ENCODE data around the gene NDST1. TPM values are rescaled to one million over a fixed set of nuclear protein-coding genes. Genes with fewer than 3 reads are reported as not detected.
A peak's percentile ranks its signal among the peaks of the same experiment; 100 is the strongest.

Gene NDST1
- total and polyA plus RNA-seq, 2 of the 8 experiments (the other 6 are each of a cell fraction or from before 2014, with no cell fraction given), result 27.0 to 72.0 TPM

- Histone ChIP-seq H3K79me1 (ENCODE audit: low read depth, low read length) (no peaks in the 10 kb centered on the region), H4K5ac (ENCODE audit: insufficient read length, low read depth, low read length) (no peak overlapping the region), H3K9ac (replicated peaks in 1 of 4; ENCODE audit: extremely low read depth in 1 of 4, low read depth in 3 of 4, low read length in 3 of 4) (no peak overlapping the region), H2BK15ac (ENCODE audit: low read length) (no peak overlapping the region), H4K20me1 (replicated peaks in 1 of 2; ENCODE audit: control insufficient read depth in 1 of 2, insufficient read depth in 2 of 2, low read length in 2 of 2) (peaks cover 0 to 2% of the 10 kb centered on the region in 2 experiments), H2BK120ac (replicated peaks; ENCODE audit: low read depth, low read length) (no peak overlapping the region), H3K9me3 (ENCODE audit: insufficient read depth in 2 of 2, low read depth in 1 of 2, low read length in 1 of 2) (no peaks in the 10 kb centered on the region), H3K18ac (ENCODE audit: extremely low read depth, low read length) (no peak overlapping the region), H2AK5ac (ENCODE audit: low read depth, low read length) (no peak overlapping the region), H3K4me1 (replicated peaks in 1 of 4; ENCODE audit: control insufficient read depth in 3 of 4, insufficient read depth in 4 of 4, low read length in 3 of 4) (no peaks in the 10 kb centered on the region), H3K14ac (ENCODE audit: insufficient read length) (no peak overlapping the region), H3K23ac (ENCODE audit: insufficient read length) (no peak overlapping the region), H3K56ac (replicated peaks; ENCODE audit: insufficient read length, low read depth, low read length) (no peak overlapping the region), H3K27ac (ENCODE audit: low read depth, low read length) (no peak overlapping the region), H3K23me2 (ENCODE audit: low read depth, low read length) (no peaks in the 10 kb centered on the region), H3K79me2 (ENCODE audit: control insufficient read depth in 1 of 2, insufficient read depth in 2 of 2, low read length in 2 of 2) (no peaks in the 10 kb centered on the region), H3K4me3 (ENCODE audit: extremely low read depth in 1 of 4, insufficient read depth in 2 of 4, low read depth in 3 of 4, low read length in 4 of 4) (no peak overlapping the region), H2BK20ac (ENCODE audit: low read length) (no peak overlapping the region; the same call in 1 of the 2 replicates), H2BK5ac (ENCODE audit: low read depth, low read length) (no peak overlapping the region), H2AFZ (ENCODE audit: low read length) (peak overlapping the region; percentile 50), H3K36me3 (ENCODE audit: control insufficient read depth in 2 of 4, insufficient read depth in 4 of 4, low read length in 3 of 4) (no peaks in the 10 kb centered on the region), H3K27me3 (replicated peaks in 1 of 4; ENCODE audit: control insufficient read depth in 3 of 4, extremely low read depth in 1 of 4, insufficient read depth in 3 of 4, low read length in 3 of 4) (no peaks in the 10 kb centered on the region), H3K4me2 (ENCODE audit: insufficient read depth in 1 of 2, low read depth in 2 of 2, low read length in 2 of 2) (no peak overlapping the region), H3K4ac (replicated peaks; ENCODE audit: insufficient read length, low read depth, low read length) (no peak overlapping the region), H4K91ac (replicated peaks; ENCODE audit: insufficient read length, low read length) (peak overlapping the region; percentile 72), H2BK12ac (ENCODE audit: low read depth, low read length) (no peak overlapping the region), H4K8ac (ENCODE audit: extremely low read depth, insufficient read depth, low read length) (no peak overlapping the region)
- TF ChIP-seq RFX5 (IDR thresholded peaks at IDR 0.05; ENCODE audit: borderline replicate concordance, low read depth, low read length), result no peak
- no peak for TF ChIP-seq TAF1 (IDR thresholded peaks at IDR 0.05; ENCODE audit: low read depth, low read length)
- no peak for TF ChIP-seq EZH2 (IDR thresholded peaks at IDR 0.05; ENCODE audit: low read depth, low read length, severe bottlenecking)
- peak; percentile 22 to 60 (median 43) for TF ChIP-seq CTCF (IDR thresholded peaks at IDR 0.05; ENCODE audit: control extremely low read depth in 1 of 3, insufficient read depth in 1 of 3, low read depth in 1 of 3, low read length in 3 of 3)
- no peak for TF ChIP-seq HDAC2 (IDR thresholded peaks at IDR 0.05; ENCODE audit: borderline replicate concordance in 1 of 2, low read depth in 2 of 2, low read length in 2 of 2)
- TF ChIP-seq CTBP2 (IDR thresholded peaks at IDR 0.05; ENCODE audit: borderline replicate concordance, insufficient read depth, insufficient read length, low read length), result no peak
- no peak for TF ChIP-seq SIX5 (IDR thresholded peaks at IDR 0.05; ENCODE audit: low read depth, low read length)
- ChIA-PET CTCF (ENCODE audit: partially characterized antibody) (interaction anchor here (0.7 to 9.1 kb wide), 27 partner anchors 10 to 227 kb away, joined by 3 to 98 read pairs (median 4); partner anchors contain the start of genes MYOZ3, RBM22 and SYNPO), POLR2A (ENCODE audit: partially characterized antibody) (interaction anchor here (0.9 kb wide), 1 partner anchor 14 kb away, joined by 3 read pairs; no protein-coding TSS in a partner anchor)
- WGBS, 2 experiments (ENCODE audit: extremely low coverage in 1 of 2, insufficient coverage in 1 of 2, insufficient read length in 1 of 2, insufficient replicate concordance in 2 of 2, low coverage in 1 of 2, low lambda C conversion rate in 2 of 2, missing lambda C conversion rate in 1 of 2), result 76% methylated on average over 12 of the region's 18 CpGs; no CpG with 5 or more reads in 1 of the 2 experiments
- no peak for DNase-seq (ENCODE audit: low read depth in 1 of 2, low spot score in 2 of 2)
- FAIRE-seq, result no peak
Measured at GRCh38 chr5:150573867-150574817, 66.2 kb downstream of the NDST1 start.
